Stimulated activated effector memory CD8-positive, alpha-beta T cell treated with anti-CD3 and anti-CD28 coated beads, Interleukin-12 subunit alpha, Interleukin-12 subunit beta, amount 100 ng/mL, for 72 hours (primary cell): ENCODE measurements around the gene SEC16A.
"Not testable (repeated sequence)": the region's sequence is repeated elsewhere in the genome, so short reads cannot be mapped to it uniquely, and the experiment has no call there.

Experiments
- ATAC-seq: fragments of 150-1000 bp; cut with Tn5 transposase; 2 replicates; pipeline ENCODE4 v1.10.0; 2021
- DNase-seq, 2 donors: peaks; one replicate each; pipeline ENCODE4 v3.0.0; 2021 to 2022; ENCODE audit warnings: low spot score in 2 of 2
- H3K27ac Mint-ChIP-seq: one replicate; pipeline ENCODE4 v1.8.0; 2022; ENCODE audit warnings: mild to moderate bottlenecking, mixed read lengths
- H3K36me3 Mint-ChIP-seq: one replicate; pipeline ENCODE4 v1.8.0; 2022; ENCODE audit warnings: mild to moderate bottlenecking, mixed read lengths
- H3K4me1 Mint-ChIP-seq: one replicate; pipeline ENCODE4 v1.8.0; 2022; ENCODE audit warnings: mixed read lengths
- H3K4me3 Mint-ChIP-seq: one replicate; pipeline ENCODE4 v1.8.0; 2022; ENCODE audit warnings: mild to moderate bottlenecking, mixed read lengths
- H3K9me3 Mint-ChIP-seq: one replicate; pipeline ENCODE4 v1.8.0; 2022; ENCODE audit warnings: mixed read lengths

SEC16A gene

GRCh38 chr9:136423432-136424146, 59.3 kb downstream of the SEC16A start:
- Mint-ChIP-seq H3K27ac (no peak overlapping the region), H3K9me3 (no peaks in the 10 kb centered on the region), H3K4me3 (no peak overlapping the region), H3K36me3 (peaks cover 83% of the 10 kb centered on the region), H3K4me1 (peaks cover 7% of the 10 kb centered on the region)
- no peak for DNase-seq
- no peak for ATAC-seq

- no peak overlapping the region for H3K27ac Mint-ChIP-seq
- H3K4me1 Mint-ChIP-seq = peaks cover 7% of the 10 kb centered on the region
- ATAC-seq = no peak
- H3K9me3 Mint-ChIP-seq = no peaks in the 10 kb centered on the region
- H3K36me3 Mint-ChIP-seq = peaks cover 89% of the 10 kb centered on the region
- no peak for DNase-seq
- no peak overlapping the region for H3K4me3 Mint-ChIP-seq
These were observed 60.0 kb downstream of the SEC16A start for GRCh38 chr9:136422876-136423275.

- no peak overlapping the region for H3K27ac Mint-ChIP-seq
- peaks cover 95% of the 10 kb centered on the region for H3K36me3 Mint-ChIP-seq
- H3K4me1 Mint-ChIP-seq = peaks cover 7% of the 10 kb centered on the region
- H3K9me3 Mint-ChIP-seq = no peaks in the 10 kb centered on the region
- DNase-seq (no peak), ATAC-seq (no peak)
- H3K4me3 Mint-ChIP-seq = no peak overlapping the region
These were observed 61.0 kb downstream of the SEC16A start for GRCh38 chr9:136421791-136422190.

GRCh38 chr9:136419092-136419420, 63.8 kb downstream of the SEC16A start:
- Mint-ChIP-seq H3K27ac (no peak overlapping the region), H3K9me3 (no peaks in the 10 kb centered on the region), H3K4me1 (no peaks in the 10 kb centered on the region), H3K36me3 (peaks cover 99% of the 10 kb centered on the region), H3K4me3 (no peak overlapping the region)
- ATAC-seq (no peak), DNase-seq (no peak)

GRCh38 chr9:136418182-136419091, 64.4 kb downstream of the SEC16A start:
- Mint-ChIP-seq H3K4me3 (no peak overlapping the region), H3K36me3 (peaks cover 99% of the 10 kb centered on the region), H3K27ac (no peak overlapping the region), H3K4me1 (peaks cover 6% of the 10 kb centered on the region), H3K9me3 (no peaks in the 10 kb centered on the region)
- DNase-seq (no peak), ATAC-seq (no peak)

GRCh38 chr9:136416914-136417313, 65.9 kb downstream of the SEC16A start:
- H3K27ac Mint-ChIP-seq = no peak overlapping the region
- H3K36me3 Mint-ChIP-seq = peaks cover 99% of the 10 kb centered on the region
- no peaks in the 10 kb centered on the region for H3K9me3 Mint-ChIP-seq
- no peak overlapping the region for H3K4me3 Mint-ChIP-seq
- DNase-seq = no peak
- peaks cover 14% of the 10 kb centered on the region for H3K4me1 Mint-ChIP-seq
- no peak for ATAC-seq

- H3K36me3 Mint-ChIP-seq = peaks cover 99% of the 10 kb centered on the region
- H3K27ac Mint-ChIP-seq = no peak overlapping the region
- H3K9me3 Mint-ChIP-seq = no peaks in the 10 kb centered on the region
- ATAC-seq = no peak
- peaks cover 16% of the 10 kb centered on the region for H3K4me1 Mint-ChIP-seq
- no peak for DNase-seq
- no peak overlapping the region for H3K4me3 Mint-ChIP-seq
These were observed 66.4 kb downstream of the SEC16A start for GRCh38 chr9:136416427-136416826.

- no peak for ATAC-seq
- H3K4me3 Mint-ChIP-seq = no peak overlapping the region
- H3K9me3 Mint-ChIP-seq = no peaks in the 10 kb centered on the region
- peaks cover 99% of the 10 kb centered on the region for H3K36me3 Mint-ChIP-seq
- no peak for DNase-seq
- H3K27ac Mint-ChIP-seq = no peak overlapping the region
- H3K4me1 Mint-ChIP-seq = peaks cover 44% of the 10 kb centered on the region
These were observed 69.9 kb downstream of the SEC16A start for GRCh38 chr9:136412962-136413361.

- H3K27ac Mint-ChIP-seq = peak overlapping the region; percentile 94
- H3K36me3 Mint-ChIP-seq = peaks cover 99% of the 10 kb centered on the region
- ATAC-seq (no peak), DNase-seq (no peak)
- H3K4me1 Mint-ChIP-seq = peaks cover 49% of the 10 kb centered on the region
- H3K9me3 Mint-ChIP-seq = no peaks in the 10 kb centered on the region
- peak overlapping the region; percentile 85 for H3K4me3 Mint-ChIP-seq
These were observed 71.5 kb downstream of the SEC16A start for GRCh38 chr9:136411378-136411777.

GRCh38 chr9:136410500-136411287, 72.1 kb downstream of the SEC16A start, which contains the start of the genes ENTR1 and PMPCA:
Gene ENTR1 (minus strand): TSS chr9:136410614. CDS start chr9:136410397, 217 bp downstream.
Gene PMPCA (plus strand): TSS chr9:136410658. CDS start chr9:136410669, 11 bp downstream.
- Mint-ChIP-seq H3K27ac (peak within 1 kb of the TSS; percentile 94), H3K4me1 (peaks cover 49% of the 10 kb centered on the region), H3K9me3 (no peaks in the 10 kb centered on the region), H3K36me3 (peaks cover 98% of the 10 kb centered on the region), H3K4me3 (peak within 1 kb of the TSS; percentile 85)
- ATAC-seq (peak; percentile 89), DNase-seq (peak; percentile 97 to 99)

GRCh38 chr9:136409557-136410455, 73.0 kb downstream of the SEC16A start:
- DNase-seq = peak; percentile 26 to 66
- peak; percentile 55 for ATAC-seq

GRCh38 chr9:136407911-136408310, 74.9 kb downstream of the SEC16A start:
- Mint-ChIP-seq H3K4me3 (peak overlapping the region; percentile 85), H3K27ac (peak overlapping the region; percentile 77), H3K9me3 (no peaks in the 10 kb centered on the region), H3K4me1 (peaks cover 61% of the 10 kb centered on the region), H3K36me3 (peaks cover 89% of the 10 kb centered on the region)
- no peak for DNase-seq
- ATAC-seq = no peak

More at GRCh38 chr9:136409557-136410455, 73.0 kb downstream of the SEC16A start:
- Mint-ChIP-seq H3K4me3 (peak overlapping the region; percentile 85), H3K9me3 (no peaks in the 10 kb centered on the region), H3K4me1 (peaks cover 56% of the 10 kb centered on the region), H3K36me3 (peaks cover 99% of the 10 kb centered on the region), H3K27ac (peak overlapping the region; percentile 94)

- H3K4me3 Mint-ChIP-seq, ATAC-seq, H3K27ac Mint-ChIP-seq, H3K9me3 Mint-ChIP-seq, DNase-seq: not testable (repeated sequence)
- peaks cover 59% of the 10 kb centered on the region for H3K4me1 Mint-ChIP-seq
- H3K36me3 Mint-ChIP-seq = peaks cover 88% of the 10 kb centered on the region
These were observed 75.8 kb downstream of the SEC16A start for GRCh38 chr9:136407061-136407460.

GRCh38 chr9:136405904-136406303, 76.9 kb downstream of the SEC16A start:
- Mint-ChIP-seq H3K36me3 (peaks cover 85% of the 10 kb centered on the region), H3K4me1 (peaks cover 59% of the 10 kb centered on the region)
- not testable (repeated sequence) for H3K27ac Mint-ChIP-seq, ATAC-seq, H3K9me3 Mint-ChIP-seq, H3K4me3 Mint-ChIP-seq, DNase-seq
